H9 (cell line): Measurements from ENCODE around the gene RAB26. TPM values are rescaled to one million over a fixed set of nuclear protein-coding genes. Genes with fewer than 3 reads are reported as not detected.

Experiments
- DNase-seq: peaks from one replicate; pipeline ENCODE4 v3.0.0-alpha.2; 2017
- H2AFZ ChIP-seq: one replicate; pipeline ENCODE4 v1.6.1; 2013; ENCODE audit warnings: mild to moderate bottlenecking, low read length, control low read depth, moderate library complexity
- H2AK5ac ChIP-seq: 2 replicates; pipeline ENCODE4 v1.6.1; 2013; ENCODE audit warnings: low read length, control low read depth, mixed read lengths; ENCODE audit not compliant: insufficient read length
- H2BK120ac ChIP-seq: one replicate; pipeline ENCODE4 v1.6.1; 2013; ENCODE audit warnings: low read depth, mild to moderate bottlenecking, low read length, control low read depth, inconsistent platforms; ENCODE audit not compliant: poor library complexity, severe bottlenecking
- H2BK12ac ChIP-seq: 2 replicates; pipeline ENCODE4 v1.6.1; 2013; ENCODE audit warnings: low read length, control low read depth, mixed read lengths, low read depth; ENCODE audit not compliant: insufficient read length
- H2BK15ac ChIP-seq: 2 replicates; pipeline ENCODE4 v1.6.1; 2013; ENCODE audit warnings: low read depth, low read length, control low read depth
- H2BK20ac ChIP-seq: one replicate; pipeline ENCODE4 v1.6.1; 2013; ENCODE audit warnings: low read depth, mild to moderate bottlenecking, low read length, control low read depth, inconsistent platforms; ENCODE audit not compliant: poor library complexity, severe bottlenecking
- H2BK5ac ChIP-seq: 2 replicates; pipeline ENCODE4 v1.6.1; 2013; ENCODE audit warnings: low read length, control low read depth, mixed read lengths; ENCODE audit not compliant: insufficient read length
- H3K14ac ChIP-seq: 2 replicates; pipeline ENCODE4 v1.6.1; 2013; ENCODE audit warnings: low read length, control low read depth; ENCODE audit not compliant: insufficient read depth
- H3K18ac ChIP-seq: 2 replicates; pipeline ENCODE4 v1.6.1; 2013; ENCODE audit warnings: low read depth, mild to moderate bottlenecking, mixed read lengths, low read length, control low read depth; ENCODE audit not compliant: insufficient read length
- H3K23ac ChIP-seq: 2 replicates; pipeline ENCODE4 v1.6.1; 2013; ENCODE audit warnings: low read length, control low read depth, mixed read lengths, low read depth; ENCODE audit not compliant: insufficient read length
- H3K23me2 ChIP-seq: 2 replicates; pipeline ENCODE4 v1.6.1; 2013; ENCODE audit warnings: low read depth, mild to moderate bottlenecking, mixed read lengths, low read length, control low read depth; ENCODE audit not compliant: insufficient read length, poor library complexity, severe bottlenecking
- H3K27ac ChIP-seq: 2 replicates; pipeline ENCODE4 v1.5.1; 2013; ENCODE audit warnings: low read length, control low read depth, mixed read lengths, low read depth; ENCODE audit not compliant: insufficient read length
- H3K27me3 ChIP-seq: 2 replicates; pipeline ENCODE4 v1.6.1; 2013; ENCODE audit warnings: low read length, control low read depth, inconsistent platforms; ENCODE audit not compliant: insufficient read depth
- H3K4ac ChIP-seq: 2 replicates; pipeline ENCODE4 v1.6.1; 2013; ENCODE audit warnings: low read depth, mild to moderate bottlenecking, control low read depth, inconsistent platforms, low read length, moderate library complexity
- H3K4me1 ChIP-seq: 2 replicates; pipeline ENCODE4 v1.6.1; 2013; ENCODE audit warnings: low read length, control low read depth, inconsistent platforms; ENCODE audit not compliant: insufficient read depth
- H3K4me2 ChIP-seq: 2 replicates; pipeline ENCODE4 v1.6.1; 2013; ENCODE audit warnings: low read length, control low read depth, mixed read lengths; ENCODE audit not compliant: insufficient read length, insufficient read depth
- H3K56ac ChIP-seq: 2 replicates; pipeline ENCODE4 v1.6.1; 2013; ENCODE audit warnings: low read depth, mild to moderate bottlenecking, mixed read lengths, low read length, control low read depth; ENCODE audit not compliant: insufficient read length
- H3K79me1 ChIP-seq: 2 replicates; pipeline ENCODE4 v1.6.1; 2013; ENCODE audit warnings: low read depth, mild to moderate bottlenecking, moderate library complexity, low read length, control low read depth, inconsistent platforms; ENCODE audit not compliant: insufficient read depth, poor library complexity, severe bottlenecking
- H3K79me2 ChIP-seq: 2 replicates; pipeline ENCODE4 v1.6.1; 2013; ENCODE audit warnings: low read length, control low read depth, inconsistent platforms; ENCODE audit not compliant: insufficient read depth
- H3K9ac ChIP-seq: 2 replicates; pipeline ENCODE4 v1.6.1; 2013; ENCODE audit warnings: low read length, control low read depth, mixed read lengths; ENCODE audit not compliant: insufficient read length; ENCODE audit errors: extremely low read depth
- H3K9me3 ChIP-seq: one replicate; pipeline ENCODE4 v1.6.1; 2013; ENCODE audit warnings: low read depth, low read length, inconsistent platforms; ENCODE audit not compliant: control insufficient read depth
- H3T11ph ChIP-seq: one replicate; pipeline ENCODE4 v1.6.1; 2013; ENCODE audit warnings: mild to moderate bottlenecking, low read length, control low read depth, inconsistent platforms
- H4K20me1 ChIP-seq: one replicate; pipeline ENCODE4 v1.6.1; 2013; ENCODE audit not compliant: control insufficient read depth, insufficient read length, insufficient read depth
- H4K5ac ChIP-seq: 2 replicates; pipeline ENCODE4 v1.6.1; 2013; ENCODE audit warnings: low read depth, mild to moderate bottlenecking, mixed read lengths, low read length, control low read depth; ENCODE audit not compliant: insufficient read length
- H4K8ac ChIP-seq: replicated peaks from 2 replicates; pipeline ENCODE4 v1.6.1; 2013; ENCODE audit warnings: low read length, control low read depth, mixed read lengths, low read depth; ENCODE audit not compliant: insufficient read length
- H4K91ac ChIP-seq: 2 replicates; pipeline ENCODE4 v1.6.1; 2013; ENCODE audit warnings: low read depth, mild to moderate bottlenecking, moderate library complexity, mixed read lengths, low read length, control low read depth; ENCODE audit not compliant: insufficient read length
- H3K27ac Mint-ChIP-seq, 3 experiments: 2 replicates in 2 of 3; 3 replicates in 1 of 3; pipeline ENCODE4 v1.8.0; 2020 to 2021; ENCODE audit warnings: mixed read lengths in 3 of 3, mild to moderate bottlenecking in 1 of 3, moderate library complexity in 1 of 3
- H3K27me3 Mint-ChIP-seq: 2 replicates; pipeline ENCODE4 v1.8.0; 2021; ENCODE audit warnings: low read depth, mild to moderate bottlenecking, moderate library complexity, mixed read lengths
- H3K36me3 Mint-ChIP-seq, 3 experiments: 2 replicates in 2 of 3; 3 replicates in 1 of 3; pipeline ENCODE4 v1.8.0; 2020 to 2021; ENCODE audit warnings: low read depth in 3 of 3, mixed read lengths in 3 of 3; ENCODE audit not compliant: insufficient read depth in 1 of 3
- H3K4me1 Mint-ChIP-seq, 2 experiments: 2 replicates each; pipeline ENCODE4 v1.8.0; 2020; ENCODE audit warnings: mixed read lengths in 2 of 2
- H3K4me3 Mint-ChIP-seq, 2 experiments: 2 replicates in 1 of 2; 3 replicates in 1 of 2; pipeline ENCODE4 v1.8.0; 2020 to 2021; ENCODE audit warnings: mild to moderate bottlenecking in 2 of 2, mixed read lengths in 2 of 2, moderate library complexity in 1 of 2
- H3K9me3 Mint-ChIP-seq, 2 experiments: 2 replicates in 1 of 2; 3 replicates in 1 of 2; pipeline ENCODE4 v1.8.0; 2020; ENCODE audit warnings: mild to moderate bottlenecking in 2 of 2, mixed read lengths in 2 of 2, moderate library complexity in 1 of 2
- CTCF ChIP-seq: fragments of 200-600 bp; sonication (generic); conservative IDR thresholded peaks from 3 replicates; pipeline ENCODE4 v1.8.0; 2021; ENCODE audit warnings: antibody characterized with exemption, mild to moderate bottlenecking
- WGBS: extraction: QIAGEN DNeasy Blood & Tissue Kit; methylation state at CpG from one replicate; pipeline ENCODE4 v1.1.7; 2013; ENCODE audit warnings: missing lambda C conversion rate, low lambda C conversion rate, mixed read lengths; ENCODE audit not compliant: insufficient read length; ENCODE audit errors: extremely low coverage; 5-methylcytosine and 5-hydroxymethylcytosine counted together
- total RNA-seq: library from RNA; stranded (reverse); gene quantifications from 2 replicates; pipeline ENCODE4 v1.2.1, GENCODE V29; 2021

RAB26 gene
- total RNA-seq, 1 experiment from 2014 or later, result 2.4 TPM

- Histone ChIP-seq H3K4me2 (no peak overlapping the region), H3K23me2 (no peaks in the 10 kb centered on the region), H3K79me1 (no peaks in the 10 kb centered on the region), H2BK20ac (no peak overlapping the region), H3K4me1 (no peaks in the 10 kb centered on the region), H3K27me3 (no peaks in the 10 kb centered on the region), H2BK120ac (no peak overlapping the region), H3K9me3 (no peaks in the 10 kb centered on the region), H4K5ac (no peak overlapping the region), H3K23ac (no peak overlapping the region), H2AFZ (no peak overlapping the region), H3K79me2 (no peaks in the 10 kb centered on the region), H3K14ac (no peak overlapping the region), H2BK15ac (no peak overlapping the region), H2BK12ac (no peak overlapping the region), H3K9ac (no peak overlapping the region), H3K56ac (no peak overlapping the region), H2AK5ac (no peak overlapping the region), H3K27ac (no peak overlapping the region), H4K8ac (no peak overlapping the region), H2BK5ac (no peak overlapping the region), H4K91ac (no peak overlapping the region), H3T11ph (no peak overlapping the region), H3K18ac (no peak overlapping the region), H3K4ac (no peak overlapping the region), H4K20me1 (peaks cover 3% of the 10 kb centered on the region)
- peaks cover 3 to 9% of the 10 kb centered on the region in 2 experiments for H3K4me1 Mint-ChIP-seq
- no peak overlapping the region for H3K27ac Mint-ChIP-seq
- no CpG with 5 or more reads among the region's 20 CpGs for WGBS
- no peak for DNase-seq
- peaks cover 0 to 9% (median 4%) of the 10 kb centered on the region in 3 experiments; a peak in 3 of 7 replicates for H3K36me3 Mint-ChIP-seq
- no peaks in the 10 kb centered on the region; the same call in 1 of the 2 replicates for H3K27me3 Mint-ChIP-seq
- no peak overlapping the region for H3K4me3 Mint-ChIP-seq
- no peak for TF ChIP-seq CTCF
- H3K9me3 Mint-ChIP-seq, result no peaks in the 10 kb centered on the region
Measured at GRCh38 chr16:2186505-2186904, 38.1 kb downstream of the RAB26 start.
